ENCODE data around the gene SLC39A1.

- TF ChIP-seq POLR2AphosphoS5 (IDR thresholded peaks at IDR 0.05): no peak
- TF ChIP-seq CTCF (IDR thresholded peaks at IDR 0.05): no peak
Measured at GRCh38 chr1:153991151-153991630, 27.9 kb upstream of the SLC39A1 start.

Data from suprapubic skin (tissue), 3 donors.